Gastroesophageal sphincter (tissue), 4 donors: ENCODE data around the gene TMEM191C. TPM values are rescaled to one million over a fixed set of nuclear protein-coding genes. Genes with fewer than 3 reads are reported as not detected.
"Not testable (repeated sequence)": the region's sequence is repeated elsewhere in the genome, so short reads cannot be mapped to it uniquely, and the experiment has no call there.

ENCODE experiments used
- ATAC-seq: fragments of 150-250 bp; one replicate; pipeline ENCODE4 v1.9.1; 2016; ENCODE audit warnings: mild to moderate bottlenecking, moderate library complexity
- H3K27ac ChIP-seq, 4 donors: fragments of 200-600 bp; sonication (generic) in 3 of 4; 1 replicate in 3 of 4; 2 replicates in 1 of 4; pipeline ENCODE4 v1.5.1; 2016 to 2019
- H3K27me3 ChIP-seq: fragments of 200-600 bp; sonication (generic); one replicate; pipeline ENCODE4 v1.5.1; 2019
- H3K36me3 ChIP-seq, 2 donors: fragments of 200-600 bp; sonication (generic); one replicate each; pipeline ENCODE4 v1.5.1; 2019; ENCODE audit warnings: control low read depth in 1 of 2
- H3K4me1 ChIP-seq, 3 donors: fragments of 200-600 bp; sonication (generic); 1 replicate in 2 of 3; 2 replicates in 1 of 3; pipeline ENCODE4 v1.5.1; 2016 to 2019; ENCODE audit warnings: control low read depth in 2 of 3
- H3K4me3 ChIP-seq, 2 donors: fragments of 200-600 bp; sonication (generic); one replicate each; pipeline ENCODE4 v1.5.1; 2019; ENCODE audit warnings: mild to moderate bottlenecking in 1 of 2, moderate library complexity in 1 of 2
- H3K9me3 ChIP-seq, 3 donors: fragments of 200-600 bp; sonication (generic); one replicate each; pipeline ENCODE4 v1.5.1; 2017 to 2019; ENCODE audit warnings: control low read depth in 2 of 3
- EP300 ChIP-seq: sonication (generic); formaldehyde crosslinking; IDR thresholded peaks from one replicate; pipeline ENCODE4 v1.6.1; 2017; ENCODE audit warnings: antibody characterized with exemption, mild to moderate bottlenecking
- POLR2A ChIP-seq, 2 donors: fragments of 450-650 bp; IDR thresholded peaks; one replicate each; pipeline ENCODE4 v1.6.1; 2017; ENCODE audit warnings: antibody characterized with exemption in 2 of 2, mild to moderate bottlenecking in 2 of 2, moderate library complexity in 1 of 2
- POLR2AphosphoS5 ChIP-seq: sonication (generic); formaldehyde crosslinking; IDR thresholded peaks from one replicate; pipeline ENCODE4 v1.6.1; 2017; ENCODE audit warnings: antibody characterized with exemption
- WGBS, 2 donors: methylation state at CpG; one replicate each; pipeline ENCODE4 v1.1.5; 2018; ENCODE audit warnings: low coverage in 1 of 2; 5-methylcytosine and 5-hydroxymethylcytosine counted together
- total RNA-seq, 4 donors: library from RNA; depleted of rRNA; stranded (reverse); fragments of >200 nt; gene quantifications; one replicate each; pipeline ENCODE4 v1.1.0, GENCODE V29; 2016
- TF ChIP-seq, protein P1 (sequence below), 4 experiments: fragments of 200-600 bp in 2 of 4; fragments of 450-650 bp in 2 of 4; sonication (generic) in 1 of 4; IDR thresholded peaks; one replicate each; pipeline ENCODE4 v1.5.1; 2017 to 2019; ENCODE audit warnings: antibody characterized with exemption in 4 of 4, mild to moderate bottlenecking in 2 of 4, moderate library complexity in 2 of 4

TMEM191C gene
- total RNA-seq, 4 donors from 2014 or later: 0.15 to 4.4 (median 0.27) TPM; not detected in 1

DNA sequence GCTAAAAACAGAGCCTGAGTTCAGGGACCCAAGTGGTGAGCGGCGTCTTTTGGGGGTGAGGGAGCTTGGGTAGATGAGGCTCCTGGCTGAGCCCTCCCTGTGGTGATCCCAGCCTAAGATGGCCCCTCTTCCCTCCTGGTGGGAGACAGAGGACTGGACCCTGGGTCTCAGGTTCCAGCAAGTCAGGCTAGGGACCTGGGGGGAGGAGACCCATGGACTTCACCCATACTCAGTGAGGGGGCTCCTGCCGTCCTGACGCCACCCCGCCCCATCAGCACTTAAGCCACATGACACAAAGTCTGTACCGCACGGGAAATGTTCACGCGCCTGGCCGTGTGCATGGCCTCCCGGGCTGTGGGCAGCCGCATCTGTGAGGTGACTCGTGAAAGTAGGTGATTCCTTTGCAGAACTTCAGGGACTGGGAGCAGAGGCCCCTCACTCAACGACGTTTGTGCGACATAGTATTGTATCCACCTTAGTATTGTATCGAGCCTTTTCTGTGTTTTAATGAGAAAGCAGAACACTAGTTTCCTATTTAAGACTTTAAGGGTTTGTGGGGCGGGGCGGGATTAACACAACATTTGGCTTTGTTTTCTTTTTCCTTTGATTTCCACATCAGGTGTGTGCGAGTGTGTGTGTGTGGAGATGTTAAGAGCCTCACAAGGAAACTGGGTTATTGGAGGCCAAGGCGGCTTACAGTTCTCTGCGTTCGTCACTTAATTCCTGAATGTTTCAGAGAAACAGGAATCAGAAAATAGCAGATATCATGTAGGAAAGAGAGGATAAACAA lies 18.4 kb upstream of the TMEM191C start:
- 88 to 95% methylated on average over 10 to 12 of the region's 23 CpGs for WGBS, 2 donors
- peaks cover 0 to 49% of the 10 kb centered on the region in 2 donors for H3K36me3 ChIP-seq
- no peaks in the 10 kb centered on the region for H3K27me3 ChIP-seq
- no peak overlapping the region for H3K4me3 ChIP-seq
- H3K4me1 ChIP-seq: peaks cover 0 to 4% (median 0%) of the 10 kb centered on the region in 3 donors
- no peak overlapping the region for H3K27ac ChIP-seq
- no peak for ATAC-seq
- H3K9me3 ChIP-seq: no peaks in the 10 kb centered on the region
- TF ChIP-seq, protein P1, sequence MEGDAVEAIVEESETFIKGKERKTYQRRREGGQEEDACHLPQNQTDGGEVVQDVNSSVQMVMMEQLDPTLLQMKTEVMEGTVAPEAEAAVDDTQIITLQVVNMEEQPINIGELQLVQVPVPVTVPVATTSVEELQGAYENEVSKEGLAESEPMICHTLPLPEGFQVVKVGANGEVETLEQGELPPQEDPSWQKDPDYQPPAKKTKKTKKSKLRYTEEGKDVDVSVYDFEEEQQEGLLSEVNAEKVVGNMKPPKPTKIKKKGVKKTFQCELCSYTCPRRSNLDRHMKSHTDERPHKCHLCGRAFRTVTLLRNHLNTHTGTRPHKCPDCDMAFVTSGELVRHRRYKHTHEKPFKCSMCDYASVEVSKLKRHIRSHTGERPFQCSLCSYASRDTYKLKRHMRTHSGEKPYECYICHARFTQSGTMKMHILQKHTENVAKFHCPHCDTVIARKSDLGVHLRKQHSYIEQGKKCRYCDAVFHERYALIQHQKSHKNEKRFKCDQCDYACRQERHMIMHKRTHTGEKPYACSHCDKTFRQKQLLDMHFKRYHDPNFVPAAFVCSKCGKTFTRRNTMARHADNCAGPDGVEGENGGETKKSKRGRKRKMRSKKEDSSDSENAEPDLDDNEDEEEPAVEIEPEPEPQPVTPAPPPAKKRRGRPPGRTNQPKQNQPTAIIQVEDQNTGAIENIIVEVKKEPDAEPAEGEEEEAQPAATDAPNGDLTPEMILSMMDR (IDR thresholded peaks at IDR 0.05): no peak
- TF ChIP-seq POLR2A (IDR thresholded peaks at IDR 0.05) (no peak), POLR2AphosphoS5 (no peak), EP300 (no peak)

DNA sequence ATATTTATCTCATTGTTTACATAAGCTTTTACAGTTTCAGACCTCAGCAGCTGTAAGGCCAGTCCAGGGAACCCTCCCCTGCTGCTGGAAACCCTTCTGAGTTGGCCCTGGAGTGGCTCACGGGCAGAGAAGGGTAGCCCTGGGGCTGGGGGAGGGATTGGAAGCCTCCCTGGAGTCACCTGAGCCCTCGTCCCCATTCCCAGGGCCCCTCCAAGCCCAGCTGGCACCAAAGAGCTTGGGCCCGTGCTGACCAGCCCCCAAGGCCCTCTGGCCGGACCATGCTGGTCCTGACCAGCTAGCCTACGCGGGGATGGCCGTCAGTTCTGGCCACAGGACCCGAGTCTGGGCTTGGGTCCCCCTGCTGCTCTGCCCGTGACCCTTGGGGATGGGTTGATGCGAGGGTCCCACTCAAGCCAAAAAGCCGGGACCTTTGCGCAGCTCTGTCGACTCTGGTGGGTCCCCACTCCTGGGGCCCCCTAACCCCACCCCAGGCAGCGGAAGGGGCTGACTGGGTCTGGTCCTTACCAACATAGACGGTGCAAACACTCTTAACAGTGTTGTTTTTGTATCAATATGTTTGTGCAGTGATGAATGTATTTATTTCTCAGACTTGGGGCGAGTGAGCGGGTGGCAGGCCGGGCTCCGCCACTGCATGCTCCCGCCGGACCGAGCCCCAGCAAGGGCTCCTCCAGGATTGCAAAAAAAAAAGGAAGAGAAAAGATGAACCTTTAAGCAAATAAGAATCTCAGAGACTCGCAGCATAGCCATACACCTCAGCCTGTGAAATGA lies 17.5 kb upstream of the TMEM191C start:
- no peaks in the 10 kb centered on the region for H3K4me1 ChIP-seq
- no peaks in the 10 kb centered on the region for H3K9me3 ChIP-seq
- no peak for ATAC-seq
- no peak overlapping the region for H3K27ac ChIP-seq
- WGBS, 2 donors: 80 to 82% methylated on average over 3 to 6 of the region's 23 CpGs
- H3K4me3 ChIP-seq: no peak overlapping the region
- H3K27me3 ChIP-seq: no peaks in the 10 kb centered on the region
- H3K36me3 ChIP-seq: peaks cover 0 to 40% of the 10 kb centered on the region in 2 donors
- no peak for TF ChIP-seq POLR2A (IDR thresholded peaks at IDR 0.05)
- no peak for TF ChIP-seq POLR2AphosphoS5
- no peak for TF ChIP-seq EP300
- TF ChIP-seq, protein P1 (IDR thresholded peaks at IDR 0.05): no peak

DNA sequence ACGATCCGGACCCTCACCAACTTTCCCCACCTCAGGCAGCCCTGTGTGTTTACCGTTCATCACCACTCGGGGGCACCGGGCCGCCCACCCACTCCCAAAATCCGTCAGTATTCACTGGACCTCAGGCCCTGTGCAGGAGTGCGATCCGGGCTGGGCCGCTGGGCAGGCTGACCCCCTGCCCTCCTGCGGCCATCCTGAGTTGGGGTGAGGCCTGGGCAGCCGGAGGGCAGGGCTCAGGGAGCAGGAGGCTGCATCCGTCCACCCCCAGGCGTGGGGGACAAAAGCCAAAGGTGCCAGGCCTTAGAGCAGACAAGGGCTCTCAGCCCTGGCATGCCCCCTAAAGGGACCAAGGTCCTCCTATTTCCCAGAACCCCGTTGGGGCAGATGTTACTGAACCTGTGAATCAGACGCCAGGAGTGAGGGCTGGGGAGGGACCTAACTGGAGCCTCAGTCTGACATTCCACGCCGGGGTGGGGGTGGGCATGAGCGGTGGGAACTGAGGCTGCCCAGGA lies 16.8 kb upstream of the TMEM191C start:
- H3K4me3 ChIP-seq: no peak overlapping the region
- no peak for TF ChIP-seq POLR2AphosphoS5
- H3K27me3 ChIP-seq: no peaks in the 10 kb centered on the region
- H3K27ac ChIP-seq: no peak overlapping the region
- 75 to 100% methylated on average over 1 to 8 of the region's 19 CpGs for WGBS, 2 donors
- no peaks in the 10 kb centered on the region for H3K9me3 ChIP-seq
- H3K4me1 ChIP-seq: no peaks in the 10 kb centered on the region
- no peak for ATAC-seq
- peaks cover 0 to 34% of the 10 kb centered on the region in 2 donors for H3K36me3 ChIP-seq

DNA sequence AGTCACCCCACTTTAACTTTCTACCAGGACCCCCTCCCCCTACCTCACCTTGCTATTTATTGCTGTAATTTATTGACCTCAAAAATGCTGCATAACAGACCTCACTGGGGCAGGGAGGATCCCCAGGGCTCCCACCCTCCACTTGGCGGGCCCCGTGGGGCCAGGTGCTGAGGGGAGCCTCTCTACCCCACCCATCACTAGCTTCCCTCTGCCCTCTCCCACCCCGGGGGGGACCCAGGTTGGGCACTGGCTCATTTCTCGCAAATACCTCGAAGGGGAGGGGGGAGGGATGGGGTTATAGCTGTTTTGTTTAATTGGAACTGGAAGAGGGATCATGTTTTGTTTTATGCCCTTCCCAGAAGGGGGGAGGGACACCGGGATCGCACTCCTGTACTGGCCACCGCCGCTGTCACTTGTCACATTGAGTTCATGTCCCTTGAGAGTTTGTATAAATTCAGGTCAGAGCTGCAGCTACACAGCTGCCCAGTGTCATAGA lies 16.3 kb upstream of the TMEM191C start:
- no peak for ATAC-seq
- no peak overlapping the region for H3K4me3 ChIP-seq
- peaks cover 0 to 28% of the 10 kb centered on the region in 2 donors for H3K36me3 ChIP-seq
- 33 to 55% methylated on average over 1 to 5 of the region's 9 CpGs for WGBS, 2 donors
- H3K27me3 ChIP-seq: no peaks in the 10 kb centered on the region
- no peak overlapping the region for H3K27ac ChIP-seq
- no peaks in the 10 kb centered on the region for H3K9me3 ChIP-seq
- TF ChIP-seq EP300 (no peak), POLR2AphosphoS5 (no peak), POLR2A (IDR thresholded peaks at IDR 0.05) (no peak)
- no peaks in the 10 kb centered on the region for H3K4me1 ChIP-seq

DNA sequence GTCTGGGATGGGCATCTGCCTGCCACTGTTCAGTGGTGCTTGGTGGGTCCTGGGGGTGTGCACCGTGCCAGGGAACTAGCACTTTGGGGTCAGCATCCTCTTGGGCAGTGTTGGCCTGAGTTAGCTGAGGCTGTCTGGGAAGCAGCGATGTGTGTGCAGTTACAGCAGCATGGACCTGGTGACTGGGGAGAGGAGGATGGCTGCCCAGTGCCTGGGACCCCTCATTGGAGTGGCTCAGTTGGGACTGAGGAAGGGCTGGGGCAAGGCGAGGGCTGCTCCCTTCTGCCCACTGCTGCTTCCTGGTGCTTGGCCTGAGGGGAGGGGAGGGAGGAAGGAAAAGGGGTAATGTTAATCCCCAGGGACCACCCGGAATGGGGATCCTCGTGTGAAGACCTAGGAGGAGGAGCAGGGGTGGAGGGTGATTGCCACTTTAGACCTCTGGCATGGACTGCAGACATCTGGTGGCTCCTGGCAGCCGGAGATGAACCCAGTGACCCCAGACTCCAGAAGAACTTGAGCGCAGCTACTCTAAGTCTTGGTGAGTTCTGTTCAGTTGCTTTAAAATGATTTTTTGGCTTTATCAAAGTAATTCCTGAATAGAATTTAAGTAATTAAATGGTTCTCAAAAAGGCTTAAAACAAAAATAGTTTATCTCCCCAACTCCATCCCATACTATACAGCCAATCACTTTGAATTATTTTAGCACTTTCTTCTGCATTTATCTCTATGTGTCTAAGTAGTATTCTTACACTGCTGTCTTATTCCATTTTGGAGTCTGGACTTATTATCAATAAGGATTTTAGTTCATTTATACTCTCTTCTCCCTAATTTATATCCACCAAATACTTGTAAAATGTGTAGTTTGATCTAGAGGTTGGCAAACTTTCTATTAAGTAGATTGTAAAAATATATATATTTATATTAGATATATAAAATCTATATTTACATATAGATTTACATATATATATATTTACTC lies 15.4 kb upstream of the TMEM191C start:
- no peak overlapping the region for H3K27ac ChIP-seq
- peaks cover 0 to 19% of the 10 kb centered on the region in 2 donors for H3K36me3 ChIP-seq
- no peak for ATAC-seq
- H3K4me1 ChIP-seq: no peaks in the 10 kb centered on the region
- TF ChIP-seq EP300 (no peak), POLR2A (IDR thresholded peaks at IDR 0.05) (no peak), POLR2AphosphoS5 (no peak)
- TF ChIP-seq, protein P1 (IDR thresholded peaks at IDR 0.05): no peak
- 82% methylated on average over 4 of the region's 7 CpGs; no CpG with 5 or more reads in 1 of the 2 donors for WGBS, 2 donors
- no peaks in the 10 kb centered on the region for H3K9me3 ChIP-seq
- no peaks in the 10 kb centered on the region for H3K27me3 ChIP-seq
- H3K4me3 ChIP-seq: no peak overlapping the region

DNA sequence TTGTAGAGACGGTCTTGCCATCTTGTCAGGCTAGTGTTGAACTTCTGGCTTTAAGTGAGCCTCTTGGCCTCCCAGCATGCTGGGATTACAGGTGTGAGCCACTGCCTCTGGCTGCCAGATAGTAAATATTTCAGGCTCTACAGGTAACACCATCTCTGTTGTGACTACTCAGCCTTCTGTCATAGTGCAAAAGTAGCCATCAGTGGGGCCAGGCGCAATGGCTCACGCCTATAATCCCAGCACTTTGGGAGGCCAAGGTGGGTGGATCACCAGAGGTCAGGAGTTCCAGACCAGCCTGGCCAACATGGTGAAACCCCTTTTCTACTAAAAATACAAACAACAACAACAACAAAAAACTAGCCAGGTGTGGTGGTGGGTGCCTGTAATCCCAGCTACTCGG lies 14.5 kb upstream of the TMEM191C start:
- H3K27me3 ChIP-seq, H3K4me3 ChIP-seq, H3K9me3 ChIP-seq, H3K4me1 ChIP-seq, H3K27ac ChIP-seq, ATAC-seq: not testable (repeated sequence)
- peaks cover 0 to 11% of the 10 kb centered on the region in 2 donors for H3K36me3 ChIP-seq
- WGBS, 2 donors: 80 to 92% methylated on average over 2 of the region's 4 CpGs

DNA sequence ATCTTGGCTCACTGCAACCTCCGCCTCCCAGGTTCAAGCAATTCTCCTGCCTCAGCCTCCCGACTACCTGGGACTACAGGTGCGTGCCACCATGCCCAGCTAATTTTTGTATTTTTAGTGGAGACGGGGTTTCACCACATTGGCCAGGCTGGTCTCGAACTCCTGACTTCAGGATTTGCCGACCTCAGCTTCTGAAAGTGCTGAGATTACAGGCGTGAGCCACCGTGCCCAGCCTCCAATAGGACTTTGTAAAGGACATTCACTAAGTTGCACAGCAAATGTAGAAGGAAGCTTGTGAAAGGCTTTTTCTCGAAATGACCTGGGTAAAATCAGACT lies 12.2 kb upstream of the TMEM191C start:
- WGBS, 2 donors: 87 to 97% methylated on average over 3 to 6 of the region's 9 CpGs
- H3K4me3 ChIP-seq, H3K4me1 ChIP-seq, ATAC-seq, H3K27me3 ChIP-seq, H3K27ac ChIP-seq, H3K9me3 ChIP-seq, H3K36me3 ChIP-seq: not testable (repeated sequence)
